Activated CD4-positive, CD25-positive, alpha-beta regulatory T cell treated with anti-CD3 and anti-CD28 coated beads, Interleukin-2, amount 50 U/mL, for 72 hours (primary cell): ENCODE measurements around the gene MCU.

Source experiments
- DNase-seq: peaks from one replicate; pipeline ENCODE4 v3.0.0; 2021

The MCU gene

GRCh38 chr10:72812415-72812752, 120.4 kb downstream of the MCU start:
- no peak for DNase-seq

- DNase-seq = no peak
Measured at GRCh38 chr10:72812753-72813430, 120.9 kb downstream of the MCU start.

- no peak for DNase-seq
Measured at GRCh38 chr10:72814099-72814790, 122.3 kb downstream of the MCU start.

- DNase-seq = no peak
Measured at GRCh38 chr10:72816565-72816964, 124.6 kb downstream of the MCU start.

GRCh38 chr10:72818076-72818475, 126.1 kb downstream of the MCU start:
- DNase-seq = no peak

- no peak for DNase-seq
Measured at GRCh38 chr10:72819053-72819452, 127.1 kb downstream of the MCU start.

- no peak for DNase-seq
Measured at GRCh38 chr10:72821606-72822005, 129.7 kb downstream of the MCU start.

GRCh38 chr10:72822342-72822986, 130.5 kb downstream of the MCU start:
- no peak for DNase-seq

- no peak for DNase-seq
Measured at GRCh38 chr10:72825163-72825562, 133.2 kb downstream of the MCU start.

- DNase-seq = no peak
Measured at GRCh38 chr10:72826346-72826745, 134.4 kb downstream of the MCU start.

- DNase-seq = no peak
Measured at GRCh38 chr10:72828294-72828693, 136.4 kb downstream of the MCU start.

GRCh38 chr10:72830625-72831024, 138.7 kb downstream of the MCU start:
- DNase-seq = no peak

- DNase-seq = no peak
Measured at GRCh38 chr10:72831696-72832409, 139.9 kb downstream of the MCU start.

GRCh38 chr10:72832701-72833100, 140.8 kb downstream of the MCU start:
- no peak for DNase-seq

GRCh38 chr10:72834183-72834825, 142.4 kb downstream of the MCU start:
- no peak for DNase-seq

- no peak for DNase-seq
Measured at GRCh38 chr10:72840319-72840718, 148.4 kb downstream of the MCU start.

- DNase-seq = no peak
Measured at GRCh38 chr10:72841487-72841886, 149.5 kb downstream of the MCU start.

- no peak for DNase-seq
Measured at GRCh38 chr10:72842164-72842563, 150.2 kb downstream of the MCU start.

GRCh38 chr10:72846238-72846637, 154.3 kb downstream of the MCU start:
- no peak for DNase-seq

GRCh38 chr10:72847681-72848080, 155.7 kb downstream of the MCU start:
- no peak for DNase-seq

- no peak for DNase-seq
Measured at GRCh38 chr10:72850861-72851260, 158.9 kb downstream of the MCU start.

- no peak for DNase-seq
Measured at GRCh38 chr10:72851509-72851908, 159.6 kb downstream of the MCU start.

GRCh38 chr10:72852508-72852907, 160.6 kb downstream of the MCU start:
- no peak for DNase-seq
